ENCODE data around the gene TNNT1. TPM values are rescaled to one million over a fixed set of nuclear protein-coding genes. Genes with fewer than 3 reads are reported as not detected.

Gene TNNT1
- total and polyA plus RNA-seq, 2 donors (not counting 3 experiments of a cell fraction or from before 2014, with no cell fraction given) = 0.22 to 0.51 TPM

GRCh38 chr19:55166530-55167268 is 17.7 kb upstream of the TNNT1 start, which contains the start of gene DNAAF3:
Gene DNAAF3 (minus strand): TSS chr19:55166613. CDS start chr19:55166413, 200 bp downstream.
- FAIRE-seq (peak; percentile 99), DNase-seq (ENCODE audit: low read depth, low spot score) (peak; percentile 97)
- TF ChIP-seq EZH2 (IDR thresholded peaks at IDR 0.05; ENCODE audit: borderline replicate concordance, low read depth, low read length, severe bottlenecking) (no peak), JUN (IDR thresholded peaks at IDR 0.05; ENCODE audit: borderline replicate concordance, insufficient read depth, insufficient read length, low read depth) (no peak), GATA2 (IDR thresholded peaks at IDR 0.05; ENCODE audit: insufficient read depth, insufficient read length, low read depth, low read length) (no peak)
- no peak within 1 kb of the TSS for H3K9ac ChIP-seq (replicated peaks; ENCODE audit: extremely low read depth, insufficient read depth, low read length)
- H3K9me3 ChIP-seq (replicated peaks; ENCODE audit: control insufficient read depth, insufficient read depth, low read length) = no peaks in the 10 kb centered on the region
- no peaks in the 10 kb centered on the region for H3K4me1 ChIP-seq (ENCODE audit: control insufficient read depth, extremely low read depth, insufficient read depth, low read length)
- H4K20me1 ChIP-seq (replicated peaks; ENCODE audit: control insufficient read depth, extremely low read depth, insufficient read depth, low read length) = no peaks in the 10 kb centered on the region
- no peaks in the 10 kb centered on the region for H3K36me3 ChIP-seq (ENCODE audit: control insufficient read depth in 2 of 2, extremely low read depth in 1 of 2, insufficient read depth in 2 of 2, low read length in 2 of 2)
- ChIA-PET POLR2A (no interaction called here), CTCF (interaction anchor here (0.6 to 1.9 kb wide), 17 partner anchors 9 to 301 kb away, joined by 3 to 16 read pairs (median 4); partner anchors contain the start of genes PPP1R12C, PPP6R1, SYT5 and TNNI3)
- peak within 1 kb of the TSS in 2 of 3 experiments; percentile 25 to 52 for H3K4me3 ChIP-seq (replicated peaks in 1 of 3; ENCODE audit: insufficient read depth in 1 of 3, low read depth in 1 of 3, low read length in 3 of 3)
- no TSS peak for BruUV-seq (replicated peaks)
- dilution Hi-C loops (cut with MboI; ENCODE audit: extremely low pct_ligation_motif_present, low sequenced_read_pairs) = no loop called here
- H3K9me1 ChIP-seq (replicated peaks; ENCODE audit: control insufficient read depth, extremely low read depth, insufficient read depth, low read length) = no peaks in the 10 kb centered on the region
- H3K79me2 ChIP-seq (ENCODE audit: control insufficient read depth, insufficient read depth, low read length) = no peaks in the 10 kb centered on the region
- H3K4me2 ChIP-seq (ENCODE audit: insufficient read depth, low read length) = peak within 1 kb of the TSS; percentile 36
- H3K27ac ChIP-seq (ENCODE audit: insufficient read depth, low read depth, low read length) = no peak within 1 kb of the TSS
- H2AFZ ChIP-seq (ENCODE audit: low read depth, low read length) = peak within 1 kb of the TSS; percentile 74
- intact Hi-C loops (cut with micrococcal nuclease) = loop anchor here (1.0 to 5.0 kb wide), 4 partner anchors 51 to 439 kb away; partner anchors contain the start of genes KMT5C, PPP6R1 and ZNF865
- H3K27me3 ChIP-seq (ENCODE audit: control insufficient read depth in 2 of 2, insufficient read depth in 2 of 2, low read length in 2 of 2) = peaks cover 8 to 15% of the 10 kb centered on the region in 2 experiments

DNA sequence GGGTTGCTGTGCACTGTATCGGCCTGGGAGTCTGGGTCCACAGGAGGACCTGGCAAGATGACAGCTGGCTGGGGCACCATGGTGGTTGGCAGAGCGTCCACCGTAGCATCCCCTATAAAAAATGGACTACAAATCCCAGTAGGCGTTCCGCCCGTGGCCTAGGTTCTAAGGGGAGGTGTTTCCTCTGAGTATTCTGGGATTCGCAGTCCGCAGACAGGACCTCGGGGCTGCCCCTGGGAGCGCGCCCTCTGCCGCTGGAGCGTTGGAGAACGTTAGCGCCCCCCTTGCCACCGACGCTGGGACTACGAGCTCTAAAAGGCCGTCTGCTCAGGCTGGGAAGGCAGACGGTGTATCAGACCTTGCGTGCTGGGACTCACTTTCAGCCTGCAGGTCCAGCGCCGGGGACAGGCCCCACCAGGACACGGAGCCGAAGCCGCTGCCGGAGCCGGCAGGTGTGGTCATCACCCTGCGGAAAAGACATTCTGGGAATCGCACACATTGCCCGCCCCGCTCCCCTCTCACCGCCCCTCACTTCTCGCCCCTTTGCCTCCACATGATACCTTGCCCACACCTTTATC is 17.0 kb upstream of the TNNT1 start:
- FAIRE-seq = no peak
- dilution Hi-C loops (cut with MboI; ENCODE audit: extremely low pct_ligation_motif_present, low sequenced_read_pairs) = no loop called here
- intact Hi-C loops (cut with micrococcal nuclease) = loop anchor here (1.0 to 5.0 kb wide), 4 partner anchors 51 to 439 kb away; partner anchors contain the start of genes KMT5C, PPP6R1 and ZNF865

More for the DNA sequence above, 17.0 kb upstream of the TNNT1 start:
- POLR2A ChIA-PET = no interaction called here
- Histone ChIP-seq H3K27ac (ENCODE audit: insufficient read depth, low read depth, low read length) (no peak overlapping the region), H3K4me1 (ENCODE audit: control insufficient read depth, extremely low read depth, insufficient read depth, low read length) (no peaks in the 10 kb centered on the region), H3K4me3 (replicated peaks in 1 of 3; ENCODE audit: insufficient read depth in 1 of 3, low read depth in 1 of 3, low read length in 3 of 3) (peak overlapping the region in 2 of 3 experiments; percentile 25 to 52), H3K4me2 (ENCODE audit: insufficient read depth, low read length) (peak overlapping the region; percentile 36), H3K27me3 (ENCODE audit: control insufficient read depth in 2 of 2, insufficient read depth in 2 of 2, low read length in 2 of 2) (peaks cover 15 to 17% of the 10 kb centered on the region in 2 experiments), H3K9ac (replicated peaks; ENCODE audit: extremely low read depth, insufficient read depth, low read length) (no peak overlapping the region), H3K79me2 (ENCODE audit: control insufficient read depth, insufficient read depth, low read length) (no peaks in the 10 kb centered on the region), H4K20me1 (replicated peaks; ENCODE audit: control insufficient read depth, extremely low read depth, insufficient read depth, low read length) (no peaks in the 10 kb centered on the region), H3K9me1 (replicated peaks; ENCODE audit: control insufficient read depth, extremely low read depth, insufficient read depth, low read length) (no peaks in the 10 kb centered on the region), H3K9me3 (replicated peaks; ENCODE audit: control insufficient read depth, insufficient read depth, low read length) (no peaks in the 10 kb centered on the region), H3K36me3 (ENCODE audit: control insufficient read depth in 2 of 2, extremely low read depth in 1 of 2, insufficient read depth in 2 of 2, low read length in 2 of 2) (no peaks in the 10 kb centered on the region), H2AFZ (ENCODE audit: low read depth, low read length) (peak overlapping the region; percentile 74)
- CTCF ChIA-PET = interaction anchor here (0.6 to 1.9 kb wide), 15 partner anchors 8 to 301 kb away, joined by 3 to 16 read pairs (median 4); partner anchors contain the start of genes PPP1R12C, PPP6R1, SYT5 and TNNI3
- no TSS peak for BruUV-seq (replicated peaks)
- TF ChIP-seq CTCF (IDR thresholded peaks at IDR 0.05; ENCODE audit: extremely low read depth in 1 of 2, insufficient read depth in 1 of 2, low read depth in 1 of 2, low read length in 2 of 2) (peak; percentile 59 to 84), MYC (IDR thresholded peaks at IDR 0.05; ENCODE audit: low read depth, low read length) (no peak)
- peak; percentile 66 for DNase-seq (ENCODE audit: low read depth, low spot score)
